Activated CD8-positive, alpha-beta memory T cell treated with anti-CD3 and anti-CD28 coated beads for 24 hours (primary cell): ENCODE results near the gene FRG2B.
"Not testable (repeated sequence)": the region's sequence is repeated elsewhere in the genome, so short reads cannot be mapped to it uniquely, and the experiment has no call there.

ENCODE experiments used
- DNase-seq: peaks from one replicate; pipeline ENCODE4 v3.0.0-alpha.2; 2020

Gene FRG2B

GRCh38 chr10:133626695-133627094, at the start of gene FRG2B:
TSS of gene FRG2B (minus strand) at chr10:133626795. CDS start at chr10:133626742, 53 bp downstream.
- DNase-seq = not testable (repeated sequence)

GRCh38 chr10:133667446-133667845, 40.9 kb upstream of the FRG2B start:
- not testable (repeated sequence) for DNase-seq

GRCh38 chr10:133663544-133664160, 37.1 kb upstream of the FRG2B start:
- DNase-seq = not testable (repeated sequence)

- DNase-seq = not testable (repeated sequence)
These were observed 34.5 kb upstream of the FRG2B start for GRCh38 chr10:133661122-133661521.

- DNase-seq = not testable (repeated sequence)
These were observed 33.9 kb upstream of the FRG2B start for GRCh38 chr10:133660516-133660915.

GRCh38 chr10:133657276-133657675, 30.7 kb upstream of the FRG2B start:
- not testable (repeated sequence) for DNase-seq

GRCh38 chr10:133648872-133649455, 22.4 kb upstream of the FRG2B start:
- not testable (repeated sequence) for DNase-seq

GRCh38 chr10:133647075-133647748, 20.6 kb upstream of the FRG2B start:
- not testable (repeated sequence) for DNase-seq

GRCh38 chr10:133637846-133638235, 11.2 kb upstream of the FRG2B start:
- DNase-seq = not testable (repeated sequence)

GRCh38 chr10:133637202-133637845, 10.7 kb upstream of the FRG2B start:
- not testable (repeated sequence) for DNase-seq

- not testable (repeated sequence) for DNase-seq
These were observed 4.2 kb upstream of the FRG2B start for GRCh38 chr10:133630723-133631249.

- DNase-seq = not testable (repeated sequence)
These were observed 4.1 kb downstream of the FRG2B start for GRCh38 chr10:133622544-133622943.

- no peak for DNase-seq
These were observed 7.7 kb downstream of the FRG2B start for GRCh38 chr10:133618851-133619250.

GRCh38 chr10:133617196-133617595, 9.4 kb downstream of the FRG2B start:
- DNase-seq = no peak

- no peak for DNase-seq
These were observed 10.0 kb downstream of the FRG2B start for GRCh38 chr10:133616371-133617130.

- DNase-seq = no peak
These were observed 11.6 kb downstream of the FRG2B start for GRCh38 chr10:133614830-133615580.

GRCh38 chr10:133613699-133614098, 12.9 kb downstream of the FRG2B start:
- no peak for DNase-seq

GRCh38 chr10:133611079-133611478, 15.5 kb downstream of the FRG2B start:
- DNase-seq = no peak

GRCh38 chr10:133608855-133609254, 17.7 kb downstream of the FRG2B start:
- DNase-seq = no peak

GRCh38 chr10:133603434-133603833, 23.2 kb downstream of the FRG2B start:
- DNase-seq = not testable (repeated sequence)

- no peak for DNase-seq
These were observed 25.9 kb downstream of the FRG2B start for GRCh38 chr10:133600657-133601056.

- DNase-seq = not testable (repeated sequence)
These were observed 26.7 kb downstream of the FRG2B start for GRCh38 chr10:133599869-133600268.
